Stimulated activated CD4-positive, alpha-beta T cell treated with anti-CD3 and anti-CD28 coated beads, Interleukin-4, amount 100 ng/mL, for 48 hours (primary cell): ENCODE results near the gene C5orf63.
"Not testable (repeated sequence)": the region's sequence is repeated elsewhere in the genome, so short reads cannot be mapped to it uniquely, and the experiment has no call there.

Experiments
- DNase-seq, 2 donors: peaks; one replicate each; pipeline ENCODE4 v3.0.0-alpha.2; 2020; ENCODE audit warnings: low read depth in 2 of 2

C5orf63 gene

DNA sequence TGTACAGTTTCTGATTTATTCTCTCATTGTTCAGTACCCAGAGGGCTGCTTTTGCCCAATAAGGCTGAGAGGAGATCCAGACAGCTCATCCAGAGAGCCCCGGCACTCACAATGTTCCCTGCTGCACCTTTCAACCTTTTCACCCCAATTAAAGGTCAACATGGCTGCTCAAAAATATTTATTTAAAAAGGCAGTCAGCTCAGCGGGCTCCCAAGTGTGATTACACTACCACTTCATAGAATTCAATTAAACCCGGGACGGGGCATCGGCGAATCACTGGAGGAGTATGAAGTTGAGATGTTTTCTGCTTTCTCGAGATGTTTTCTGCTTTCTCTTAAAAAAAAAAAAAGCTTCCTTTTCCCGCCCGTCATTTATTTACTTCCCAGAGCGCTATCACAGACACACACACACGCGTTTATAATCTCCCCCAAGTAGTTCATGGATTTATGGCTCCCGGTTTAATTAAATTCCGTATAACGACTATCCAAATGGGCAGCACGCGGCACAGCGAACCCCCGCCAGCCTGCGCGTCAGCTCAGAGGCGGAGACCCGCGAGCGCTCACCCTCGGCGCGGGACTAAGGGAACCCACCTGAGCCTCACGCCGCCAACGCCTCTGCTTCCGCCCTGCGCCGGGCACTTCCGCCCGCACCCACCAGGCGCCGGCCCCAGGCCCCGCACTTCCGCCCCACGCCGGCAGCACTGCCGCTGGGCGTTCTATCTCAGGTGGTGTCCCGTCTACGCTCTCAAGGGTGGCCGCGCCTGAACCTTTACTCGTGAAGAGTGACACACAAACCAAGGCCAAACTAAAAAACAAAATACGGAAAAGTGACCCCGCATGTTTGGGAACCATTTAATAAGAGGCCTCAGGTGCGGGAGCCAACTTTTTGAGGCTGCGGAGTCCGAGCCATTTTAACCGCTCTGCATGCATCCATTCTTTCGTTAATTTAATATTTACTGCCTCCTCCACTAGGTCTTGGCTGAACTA, at the start of gene C5orf63:
C5orf63 (minus strand) TSS at position 642 of the 986 bp plus-strand sequence. CDS start 14,507 bp downstream, outside the sequence.
- peak; percentile 67 to 74 for DNase-seq

- DNase-seq: no peak
Observed at GRCh38 chr5:127112347-127112864, 39.1 kb upstream of the C5orf63 start.

- DNase-seq: no peak
Observed at GRCh38 chr5:127111112-127111511, 37.8 kb upstream of the C5orf63 start.

DNA sequence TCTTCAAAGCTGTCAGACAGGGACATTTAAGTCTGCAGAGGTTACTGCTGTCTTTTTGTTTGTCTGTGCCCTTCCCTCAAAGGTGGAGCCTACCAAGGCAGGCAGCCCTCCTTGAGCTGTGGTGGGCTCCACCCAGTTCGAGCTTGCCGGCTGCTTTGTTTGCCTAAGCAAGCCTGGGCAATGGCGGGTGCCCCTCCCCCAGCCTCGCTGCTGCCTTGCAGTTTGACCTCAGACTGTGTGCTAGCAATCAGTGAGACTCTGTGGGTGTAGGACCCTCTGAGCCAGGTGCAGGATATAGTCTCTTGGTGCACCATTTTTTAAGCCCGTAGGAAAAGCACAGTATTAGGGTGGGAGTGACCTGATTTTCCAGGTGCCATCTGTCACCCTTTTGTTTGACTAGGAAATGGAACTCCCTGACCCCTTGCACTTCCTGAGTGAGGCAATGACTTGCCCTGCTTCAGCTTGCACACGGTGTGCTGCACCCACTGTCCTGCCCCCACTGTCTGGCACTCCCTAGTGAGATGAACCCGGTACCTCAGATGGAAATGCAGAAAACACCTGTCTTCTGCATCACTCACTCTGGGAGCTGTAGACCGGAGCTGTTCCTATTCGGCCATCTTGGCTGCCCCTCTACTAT, 35.4 kb upstream of the C5orf63 start:
- not testable (repeated sequence) for DNase-seq

DNA sequence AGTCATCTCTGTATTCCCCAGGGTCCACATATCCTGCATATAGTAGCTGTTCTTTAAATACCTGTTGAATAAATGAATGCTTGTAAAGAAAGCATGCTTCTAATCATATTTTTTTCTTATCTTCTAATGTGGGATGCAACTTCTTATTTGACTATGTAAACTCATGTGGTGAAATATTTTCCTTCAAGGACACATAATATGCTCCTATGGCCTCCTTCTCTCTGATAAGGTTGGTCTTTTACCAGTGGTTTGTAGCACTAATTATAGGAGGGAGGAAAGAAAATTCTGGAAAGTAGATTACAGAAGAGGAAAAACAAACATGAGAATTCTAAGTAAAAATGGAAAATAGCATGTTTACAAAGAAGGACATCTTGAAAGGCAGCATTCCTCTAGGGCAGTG, 28.6 kb upstream of the C5orf63 start:
- no peak for DNase-seq

GRCh38 chr5:127101533-127101932, 28.2 kb upstream of the C5orf63 start:
- no peak for DNase-seq

GRCh38 chr5:127098241-127098640, 24.9 kb upstream of the C5orf63 start:
- DNase-seq: no peak

- DNase-seq: no peak
Observed at GRCh38 chr5:127097278-127097677, 24.0 kb upstream of the C5orf63 start.

DNA sequence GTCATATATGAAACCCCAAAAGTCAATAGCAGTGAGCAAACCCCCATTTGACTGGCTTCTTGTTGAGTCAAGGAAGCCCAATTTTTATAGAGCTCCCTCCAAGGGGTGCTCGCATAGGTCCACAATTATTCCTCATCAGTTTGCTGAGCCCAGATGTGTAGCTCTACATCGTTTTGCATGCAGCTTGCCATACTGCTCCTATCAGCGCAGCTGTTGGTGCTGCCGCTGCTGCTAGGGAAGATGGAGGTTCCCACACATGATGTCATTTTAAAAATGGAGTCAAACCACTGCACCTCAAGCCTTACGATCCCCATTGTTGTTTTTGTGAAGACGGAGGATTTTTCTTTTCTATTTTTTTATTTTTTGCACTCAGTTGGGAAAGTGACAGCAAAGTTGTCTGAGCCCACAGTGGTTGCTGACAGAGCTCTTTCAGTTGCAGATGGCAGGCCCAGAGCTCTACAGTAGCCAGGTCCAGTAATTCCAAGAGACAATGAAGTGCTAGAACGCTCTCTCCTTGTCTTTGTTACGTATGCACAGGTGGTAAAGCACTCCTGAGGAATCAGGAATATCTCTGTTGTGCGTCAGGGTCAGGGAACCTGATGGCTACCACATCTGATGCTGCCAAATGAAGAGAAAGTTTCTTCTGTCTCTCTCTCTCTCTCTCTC, 23.2 kb upstream of the C5orf63 start:
- DNase-seq: no peak

DNA sequence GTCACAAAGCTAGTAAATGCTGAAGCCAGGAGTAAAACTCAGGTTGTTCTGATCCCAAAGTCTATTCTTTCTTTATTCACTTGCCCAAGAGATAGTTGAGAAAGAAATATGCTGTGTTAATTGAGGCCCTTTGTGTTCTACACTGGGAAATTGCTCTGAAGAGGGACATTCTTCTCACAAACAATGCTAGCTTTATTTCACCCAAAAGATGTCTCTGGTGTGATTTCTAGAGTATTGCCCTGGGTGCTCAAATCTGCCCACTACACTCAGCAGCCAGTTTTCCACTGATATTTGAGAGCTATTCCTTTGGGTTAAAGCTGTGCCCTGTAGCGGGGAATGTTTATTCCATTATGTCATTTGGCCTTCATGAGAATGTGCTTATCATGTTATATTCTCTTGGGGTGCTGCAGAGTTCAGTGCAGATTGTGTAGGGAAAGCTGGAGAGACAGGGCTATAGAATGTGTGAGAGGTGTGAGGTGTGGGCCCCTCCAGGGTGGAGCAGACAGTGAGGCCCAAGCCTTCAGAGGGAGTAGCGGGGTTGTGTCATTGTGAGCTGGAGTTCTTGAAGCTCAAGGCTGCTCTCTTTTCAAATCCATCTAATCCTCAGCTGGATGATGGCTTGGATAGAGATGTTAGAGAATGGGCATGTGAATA, 21.0 kb upstream of the C5orf63 start:
- DNase-seq: no peak

- no peak for DNase-seq
Observed at GRCh38 chr5:127092690-127093089, 19.4 kb upstream of the C5orf63 start.

- DNase-seq: no peak
Observed at GRCh38 chr5:127089191-127089590, 15.9 kb upstream of the C5orf63 start.

- DNase-seq: no peak
Observed at GRCh38 chr5:127088251-127088650, 14.9 kb upstream of the C5orf63 start.

DNA sequence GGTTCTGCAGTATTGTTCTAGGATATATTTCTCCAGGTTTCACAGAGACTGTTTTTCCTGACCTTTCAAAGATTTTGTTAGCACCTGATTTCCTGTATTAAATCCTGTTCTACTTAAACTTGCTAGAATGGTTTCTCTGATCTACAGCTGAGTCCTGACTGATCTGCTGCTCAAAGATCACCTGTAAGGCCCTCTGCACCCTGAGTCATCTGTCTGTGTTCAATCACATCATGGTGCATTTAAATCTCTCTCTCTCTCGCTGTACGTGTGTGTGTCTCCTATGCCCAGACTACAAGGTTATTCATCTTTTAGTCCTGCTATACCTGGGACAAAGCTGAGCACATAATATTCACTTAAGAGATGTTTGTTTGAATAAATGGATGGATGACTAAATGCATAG, 13.3 kb upstream of the C5orf63 start:
- no peak for DNase-seq

- no peak for DNase-seq
Observed at GRCh38 chr5:127085796-127086195, 12.5 kb upstream of the C5orf63 start.

GRCh38 chr5:127085371-127085770, 12.1 kb upstream of the C5orf63 start:
- DNase-seq: no peak

DNA sequence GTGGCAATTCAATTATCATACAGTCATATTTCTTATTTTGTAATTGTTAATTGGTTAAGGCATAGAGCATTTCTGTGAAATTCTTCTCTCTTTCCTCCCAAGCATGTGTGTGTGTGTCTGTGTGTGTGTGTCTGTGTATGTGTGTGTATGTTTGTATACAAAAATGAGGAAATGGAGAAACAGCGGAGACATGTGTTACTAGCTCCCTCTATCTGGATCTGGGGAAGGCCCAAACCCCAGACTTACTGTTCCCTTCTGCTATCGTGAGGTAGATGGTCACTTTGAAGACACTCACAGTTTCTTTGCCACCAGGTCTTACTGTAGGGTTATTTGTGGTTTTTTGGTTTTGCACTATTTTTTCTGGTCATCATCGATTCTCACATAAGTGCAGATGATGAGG, 11.4 kb upstream of the C5orf63 start:
- DNase-seq: no peak

DNA sequence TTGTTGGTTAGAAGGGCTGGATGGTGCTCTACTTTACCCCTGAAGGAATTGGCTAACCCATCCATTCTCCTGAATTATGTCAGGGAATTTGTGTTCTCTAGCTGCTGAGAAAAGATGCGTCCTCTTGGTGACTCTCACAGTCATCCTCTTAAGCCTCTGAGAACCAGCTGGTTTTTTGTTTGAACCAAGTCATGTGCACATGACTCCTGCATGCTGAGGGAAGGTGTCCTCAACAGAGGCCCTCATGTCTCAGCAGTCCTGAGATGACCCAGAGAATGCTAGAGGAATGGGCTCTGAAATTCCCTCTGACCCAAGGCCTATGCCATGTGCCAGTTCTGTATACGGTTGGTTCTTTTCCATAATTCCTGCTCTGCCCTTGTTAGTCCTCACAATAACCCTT, 10.4 kb upstream of the C5orf63 start:
- DNase-seq: no peak

DNA sequence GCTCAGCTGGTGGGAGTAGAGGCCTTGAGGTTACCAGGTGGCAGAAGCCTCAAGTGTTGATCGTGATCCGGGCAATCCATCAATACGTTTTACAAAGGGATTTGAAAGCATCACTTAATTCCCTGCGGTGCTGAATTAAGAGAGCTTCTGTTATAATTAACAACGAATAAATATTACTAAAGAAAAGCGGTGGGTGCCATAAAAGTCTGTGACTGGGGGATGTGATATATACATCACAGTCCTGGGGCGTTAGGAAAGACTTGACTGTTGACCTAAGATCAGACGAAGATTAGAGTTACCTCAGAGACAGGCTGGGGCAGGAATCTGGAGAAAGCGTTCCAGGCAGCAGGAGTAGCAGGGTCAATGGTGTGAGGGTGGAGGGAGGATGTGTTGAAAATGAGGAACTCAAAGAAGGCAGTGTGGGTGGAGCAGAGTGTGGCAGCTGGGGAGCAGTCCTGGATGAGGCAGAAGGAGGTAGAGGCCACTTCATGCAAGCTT, 6.7 kb upstream of the C5orf63 start:
- DNase-seq: no peak

DNA sequence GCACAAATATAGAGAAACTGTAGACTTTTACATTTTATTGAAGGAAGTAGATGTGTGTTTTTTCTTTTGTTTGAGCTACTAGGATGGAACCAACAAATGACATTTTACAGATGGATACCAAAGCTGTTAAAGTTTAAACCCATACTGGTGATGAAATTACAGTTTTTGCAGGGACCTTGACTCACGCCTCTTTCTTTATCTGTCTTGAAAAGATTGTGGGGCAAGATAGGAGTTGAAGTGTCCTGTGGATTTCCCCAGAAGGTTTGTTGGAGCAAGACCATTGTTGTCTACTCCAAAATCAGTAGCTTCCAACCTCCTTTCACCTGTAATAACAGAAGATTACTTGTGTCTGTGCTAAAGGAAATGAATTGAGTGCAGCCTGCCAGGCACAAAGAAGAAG, 4.1 kb upstream of the C5orf63 start:
- no peak for DNase-seq

DNA sequence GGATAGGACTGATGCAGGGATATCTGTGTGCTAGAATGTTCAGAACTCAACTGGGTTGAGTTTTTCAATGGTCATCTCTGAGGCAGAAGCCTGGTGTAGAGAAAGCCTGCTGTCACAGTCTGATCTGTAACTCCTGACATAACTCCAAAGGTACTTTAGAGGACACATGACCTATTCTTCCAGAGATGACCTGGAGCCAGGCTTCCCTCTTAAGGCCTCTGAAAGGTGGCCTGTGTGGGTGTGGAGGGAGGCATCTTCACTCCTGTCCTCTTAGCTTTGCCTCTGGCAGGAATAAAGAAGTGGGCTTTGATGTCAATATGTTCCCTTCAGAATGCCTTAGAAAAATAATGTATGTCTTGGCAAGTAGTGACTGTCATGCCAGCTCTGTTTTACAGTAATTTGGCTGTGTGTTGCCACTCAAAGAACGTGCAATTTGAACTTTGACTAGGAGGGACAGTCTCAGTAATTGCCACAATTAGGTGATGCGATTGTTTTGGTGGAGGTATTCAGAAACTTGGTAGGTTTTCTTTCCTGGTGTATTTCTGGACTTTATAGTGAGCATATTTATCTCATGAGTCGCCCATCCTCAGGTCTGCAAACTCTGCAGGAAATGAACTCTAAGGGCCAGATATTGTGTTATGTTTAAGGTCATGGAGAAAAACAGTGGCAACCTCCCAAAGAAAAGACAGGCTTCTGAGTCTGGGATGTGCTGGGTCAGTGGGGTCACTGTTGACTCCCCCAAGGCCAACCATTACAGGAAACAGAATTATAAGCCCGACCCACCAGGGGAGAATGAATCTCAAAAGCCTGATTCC, 3.2 kb upstream of the C5orf63 start:
- no peak for DNase-seq
